Mesenteric fat pad (tissue), 1 donor: Measurements from ENCODE around the gene BRD1. TPM values are rescaled to one million over a fixed set of nuclear protein-coding genes. Genes with fewer than 3 reads are reported as not detected.
A peak's percentile ranks its signal among the peaks of the same experiment; 100 is the strongest.

ENCODE experiments used
- DNase-seq: peaks from one replicate; pipeline ENCODE4 v3.0.0-alpha.2; 2020; ENCODE audit warnings: low spot score
- total RNA-seq: library from RNA; stranded (reverse); fragmentation: NEBNext Ultra II Directional; extraction: Animal tissue kit (Norgen Biotek cat#: 25700); gene quantifications from one replicate; pipeline ENCODE4 v1.2.1, GENCODE V29; 2021
- donor health status: DM: yes; HTN: yes; CAD: no.

Gene BRD1
- total RNA-seq, 1 donor from 2014 or later: 25.0 TPM

- DNase-seq: peak; percentile 75
These were observed 72.7 kb downstream of the BRD1 start for GRCh38 chr22:49754696-49755630.

GRCh38 chr22:49753961-49754695 is 73.5 kb downstream of the BRD1 start:
- DNase-seq: peak; percentile 82

- DNase-seq: peak; percentile 53
These were observed 74.3 kb downstream of the BRD1 start for GRCh38 chr22:49753276-49753890.

- peak; percentile 68 for DNase-seq
These were observed 75.0 kb downstream of the BRD1 start for GRCh38 chr22:49752598-49753091.

GRCh38 chr22:49751966-49752597 is 75.6 kb downstream of the BRD1 start:
- no peak for DNase-seq

- DNase-seq: no peak
These were observed 76.2 kb downstream of the BRD1 start for GRCh38 chr22:49751318-49751965.

- DNase-seq: peak; percentile 77
These were observed 77.7 kb downstream of the BRD1 start for GRCh38 chr22:49749885-49750510.

- peak; percentile 74 for DNase-seq
These were observed 78.4 kb downstream of the BRD1 start for GRCh38 chr22:49749227-49749626.

GRCh38 chr22:49748514-49748913 is 79.2 kb downstream of the BRD1 start:
- DNase-seq: peak; percentile 75

- no peak for DNase-seq
These were observed 80.0 kb downstream of the BRD1 start for GRCh38 chr22:49747716-49748115.

- no peak for DNase-seq
These were observed 80.5 kb downstream of the BRD1 start for GRCh38 chr22:49747130-49747529.

- DNase-seq: no peak
These were observed 81.6 kb downstream of the BRD1 start for GRCh38 chr22:49746065-49746464.

- DNase-seq: peak; percentile 16
These were observed 87.4 kb downstream of the BRD1 start for GRCh38 chr22:49740242-49740641.

- DNase-seq: no peak
These were observed 88.5 kb downstream of the BRD1 start for GRCh38 chr22:49739138-49739537.

GRCh38 chr22:49738566-49738965 is 89.1 kb downstream of the BRD1 start:
- peak; percentile 67 for DNase-seq

GRCh38 chr22:49738006-49738405 is 89.7 kb downstream of the BRD1 start:
- peak; percentile 62 for DNase-seq

- DNase-seq: peak; percentile 85
These were observed 90.5 kb downstream of the BRD1 start for GRCh38 chr22:49737101-49737551.

GRCh38 chr22:49736538-49736937 is 91.1 kb downstream of the BRD1 start:
- DNase-seq: peak; percentile 55

- DNase-seq: peak; percentile 85
These were observed 91.7 kb downstream of the BRD1 start for GRCh38 chr22:49735901-49736421.

- peak; percentile 75 for DNase-seq
These were observed 92.2 kb downstream of the BRD1 start for GRCh38 chr22:49735411-49735900.
